ENCODE measurements around the gene COL23A1.

GRCh38 chr5:178264044-178264443, 326.1 kb downstream of the COL23A1 start:
- TF ChIP-seq EZH2 (IDR thresholded peaks at IDR 0.05; ENCODE audit: low read length, unreplicated experiment) (no peak), CTCF (conservative IDR thresholded peaks at IDR 0.05; ENCODE audit: low read depth, low read length) (no peak), EZH2phosphoT487 (IDR thresholded peaks at IDR 0.05; ENCODE audit: borderline replicate concordance, low read length) (no peak)

Measured in PC-3 (cell line).